Ascending aorta (tissue), 2 donors: Measurements from ENCODE around the gene ENO3. TPM values are rescaled to one million over a fixed set of nuclear protein-coding genes. Genes with fewer than 3 reads are reported as not detected.
"Not testable (repeated sequence)": the region's sequence is repeated elsewhere in the genome, so short reads cannot be mapped to it uniquely, and the experiment has no call there.

Source experiments
- DNase-seq, 2 donors: peaks; one replicate each; pipeline ENCODE4 v3.0.0-alpha.2; 2019; ENCODE audit warnings: low spot score in 2 of 2
- H3K27ac ChIP-seq, 2 donors: fragments of 200-600 bp; sonication (generic); one replicate each; pipeline ENCODE4 v1.5.1; 2016 to 2017; ENCODE audit warnings: mild to moderate bottlenecking in 1 of 2
- H3K27me3 ChIP-seq: fragments of 200-600 bp; sonication (generic); one replicate; pipeline ENCODE4 v1.5.1; 2017
- H3K36me3 ChIP-seq, 2 donors: fragments of 200-600 bp; sonication (generic); one replicate each; pipeline ENCODE4 v1.5.1; 2016
- H3K4me1 ChIP-seq, 2 donors: fragments of 200-600 bp; sonication (generic); one replicate each; pipeline ENCODE4 v1.5.1; 2016 to 2017; ENCODE audit warnings: mild to moderate bottlenecking in 1 of 2
- H3K4me3 ChIP-seq, 2 donors: fragments of 200-600 bp; sonication (generic); one replicate each; pipeline ENCODE4 v1.5.1; 2016 to 2017; ENCODE audit warnings: mild to moderate bottlenecking in 1 of 2
- H3K9me3 ChIP-seq, 2 donors: fragments of 200-600 bp; sonication (generic); one replicate each; pipeline ENCODE4 v1.5.1; 2016
- CTCF ChIP-seq, 3 experiments: fragments of 200-600 bp in 2 of 3; fragments of 450-650 bp in 1 of 3; sonication (generic) in 2 of 3; IDR thresholded peaks; one replicate each; pipeline ENCODE4 v1.5.1; 2016 to 2019; ENCODE audit warnings: antibody characterized with exemption in 3 of 3, mild to moderate bottlenecking in 1 of 3, moderate library complexity in 1 of 3
- intact Hi-C: fragments of 100-400 bp; cut with DNase I; formaldehyde crosslinking; loops from one replicate; pipeline ENCODE4 v1.15.1; 2023
- total RNA-seq: library from RNA; depleted of rRNA; stranded (reverse); fragments of >200 nt; gene quantifications from one replicate; pipeline ENCODE4 v1.1.0, GENCODE V29; 2016

ENO3 gene
- total RNA-seq, 1 donor from 2014 or later = not detected

- H3K4me1 ChIP-seq = no peaks in the 10 kb centered on the region
- H3K36me3 ChIP-seq = no peaks in the 10 kb centered on the region
- TF ChIP-seq CTCF (IDR thresholded peaks at IDR 0.05) = no peak
- H3K27ac ChIP-seq = no peak overlapping the region
- no peaks in the 10 kb centered on the region for H3K27me3 ChIP-seq
- no peak overlapping the region for H3K4me3 ChIP-seq
- no peak for DNase-seq
- intact Hi-C loops = no loop called here
- H3K9me3 ChIP-seq = no peaks in the 10 kb centered on the region
Measured at GRCh38 chr17:4921320-4921719, 29.6 kb upstream of the ENO3 start.

- H3K36me3 ChIP-seq, intact Hi-C loops, H3K27ac ChIP-seq, DNase-seq, H3K27me3 ChIP-seq, H3K4me3 ChIP-seq, H3K4me1 ChIP-seq, H3K9me3 ChIP-seq: not testable (repeated sequence)
Measured at GRCh38 chr17:4926577-4927335, 24.2 kb upstream of the ENO3 start.

- no peak for DNase-seq
- H3K27ac ChIP-seq = no peak overlapping the region
- no peaks in the 10 kb centered on the region for H3K9me3 ChIP-seq
- no peak for TF ChIP-seq CTCF (IDR thresholded peaks at IDR 0.05)
- no peaks in the 10 kb centered on the region for H3K27me3 ChIP-seq
- no peaks in the 10 kb centered on the region for H3K36me3 ChIP-seq
- intact Hi-C loops = no loop called here
- H3K4me1 ChIP-seq = no peaks in the 10 kb centered on the region
- H3K4me3 ChIP-seq = no peak overlapping the region
Measured at GRCh38 chr17:4928881-4929280, 22.0 kb upstream of the ENO3 start.

- Histone ChIP-seq H3K4me1 (no peaks in the 10 kb centered on the region), H3K27me3 (no peaks in the 10 kb centered on the region), H3K36me3 (peaks cover 7% of the 10 kb centered on the region in 2 donors)
Measured at GRCh38 chr17:4931963-4932362, 19.0 kb upstream of the ENO3 start, which contains the start of gene GP1BA. Gene GP1BA, plus strand, starts transcription at chr17:4932277. Its CDS starts 328 bp downstream, at chr17:4932605.

GRCh38 chr17:4932756-4933155, 18.2 kb upstream of the ENO3 start:
- TF ChIP-seq CTCF (IDR thresholded peaks at IDR 0.05) = no peak

More at GRCh38 chr17:4931963-4932362, 19.0 kb upstream of the ENO3 start, which contains the start of gene GP1BA:
- intact Hi-C loops = no loop called here
- no peak for DNase-seq
- H3K27ac ChIP-seq = no peak within 1 kb of the TSS
- TF ChIP-seq CTCF (IDR thresholded peaks at IDR 0.05) = no peak
- H3K4me3 ChIP-seq = no peak within 1 kb of the TSS
- no peaks in the 10 kb centered on the region for H3K9me3 ChIP-seq

GRCh38 chr17:4933646-4934045, 17.3 kb upstream of the ENO3 start:
- intact Hi-C loops = no loop called here
- H3K27ac ChIP-seq = no peak overlapping the region

More at GRCh38 chr17:4932756-4933155, 18.2 kb upstream of the ENO3 start:
- DNase-seq = no peak
- Histone ChIP-seq H3K4me3 (no peak overlapping the region), H3K27ac (no peak overlapping the region), H3K9me3 (no peaks in the 10 kb centered on the region), H3K36me3 (peaks cover 14 to 15% of the 10 kb centered on the region in 2 donors), H3K27me3 (no peaks in the 10 kb centered on the region), H3K4me1 (no peaks in the 10 kb centered on the region)
- intact Hi-C loops = no loop called here

More at GRCh38 chr17:4933646-4934045, 17.3 kb upstream of the ENO3 start:
- Histone ChIP-seq H3K4me3 (no peak overlapping the region), H3K4me1 (peaks cover 0 to 5% of the 10 kb centered on the region in 2 donors), H3K36me3 (peaks cover 18 to 20% of the 10 kb centered on the region in 2 donors), H3K27me3 (no peaks in the 10 kb centered on the region), H3K9me3 (no peaks in the 10 kb centered on the region)
- TF ChIP-seq CTCF (IDR thresholded peaks at IDR 0.05) = no peak
- DNase-seq = no peak
